GM12878 (cell line): Measurements from ENCODE around the gene HMCN2. TPM values are rescaled to one million over a fixed set of nuclear protein-coding genes. Genes with fewer than 3 reads are reported as not detected.

Source experiments
- ATAC-seq: fragments of 200-7000 bp; cut with Tn5 transposase; 3 replicates; pipeline ENCODE4 v1.9.1; 2020; ENCODE audit warnings: mild to moderate bottlenecking, moderate library complexity
- BruUV-seq: library from RNA; stranded (reverse); fragments of 400-500 nt; replicated peaks from 2 replicates; lab custom pipeline; 2021; lab: Mats Ljungman, UMichigan
- CTCF ChIA-PET: fragments of 300-600 bp; sonication (Branson Sonifier 250); formaldehyde crosslinking; extraction: SDS; loops from one replicate; lab custom pipeline; 2021; ENCODE audit warnings: inconsistent platforms; lab: Yijun Ruan, JAX
- POLR2A ChIA-PET: fragments of 350-600 bp; formaldehyde crosslinking; extraction: SDS; loops from one replicate; lab custom pipeline; 2021; ENCODE audit warnings: inconsistent platforms; lab: Charles Lee
- RAD21 ChIA-PET: fragments of 300-600 bp; sonication (Branson Sonifier 250); formaldehyde crosslinking; loops from one replicate; lab custom pipeline; 2023; ENCODE audit warnings: antibody characterized with exemption; ENCODE audit not compliant: unreplicated experiment; lab: Charles Lee
- SMC1A ChIA-PET: fragments of 300-600 bp; sonication (Branson Sonifier 250); formaldehyde crosslinking; loops from one replicate; lab custom pipeline; 2023; ENCODE audit not compliant: unreplicated experiment, uncharacterized antibody; lab: Charles Lee
- DNase-seq: peaks from one replicate; pipeline ENCODE4 v3.0.0-alpha.2; 2011; ENCODE audit warnings: low read depth, low spot score
- FAIRE-seq: peaks from 3 replicates; lab custom pipeline; 2011; peaks lifted over from hg19 to GRCh38; lab: Jason Lieb, UNC
- H2AFZ ChIP-seq: 2 replicates; pipeline ENCODE4 v1.6.0; 2011; ENCODE audit warnings: low read depth, low read length, control low read depth; ENCODE audit not compliant: control insufficient read depth
- H3K27ac ChIP-seq: 2 replicates; pipeline ENCODE4 v1.5.1; 2011; ENCODE audit warnings: control low read depth; ENCODE audit not compliant: control insufficient read depth, insufficient read depth
- H3K27me3 ChIP-seq, 2 experiments: replicated peaks in 1 of 2; 2 replicates each; pipeline versions ENCODE4 v1.6.0 to v1.6.1; 2011; ENCODE audit warnings: low read length in 1 of 2; ENCODE audit not compliant: control insufficient read depth in 2 of 2, insufficient read depth in 2 of 2
- H3K36me3 ChIP-seq, 2 experiments: 2 replicates each; pipeline ENCODE4 v1.5.1; 2011; ENCODE audit warnings: low read length in 1 of 2; ENCODE audit not compliant: control insufficient read depth in 2 of 2, insufficient read depth in 2 of 2
- H3K4me1 ChIP-seq: 2 replicates; pipeline ENCODE4 v1.6.1; 2011; ENCODE audit warnings: mild to moderate bottlenecking, low read length, moderate library complexity, mixed read lengths; ENCODE audit not compliant: control insufficient read depth, insufficient read depth
- H3K4me2 ChIP-seq: 2 replicates; pipeline ENCODE4 v1.6.0; 2011; ENCODE audit warnings: control low read depth; ENCODE audit not compliant: control insufficient read depth, insufficient read depth
- H3K4me3 ChIP-seq: fragments of 200-600 bp; sonication (generic); 2 replicates; pipeline ENCODE4 v1.5.1; 2016
- H3K79me2 ChIP-seq: 2 replicates; pipeline ENCODE4 v1.6.0; 2011; ENCODE audit warnings: low read length; ENCODE audit not compliant: control insufficient read depth, insufficient read depth
- H3K9ac ChIP-seq: 2 replicates; pipeline ENCODE4 v1.8.0; 2011; ENCODE audit warnings: low read length, control low read depth, mixed read lengths; ENCODE audit not compliant: control insufficient read depth, insufficient read depth
- H3K9me3 ChIP-seq: replicated peaks from 3 replicates; pipeline ENCODE4 v1.5.1; 2011; ENCODE audit warnings: mild to moderate bottlenecking, low read length; ENCODE audit not compliant: control insufficient read depth, insufficient read depth
- H4K20me1 ChIP-seq: 2 replicates; pipeline ENCODE4 v1.6.0; 2011; ENCODE audit not compliant: control insufficient read depth, insufficient read depth
- ASH2L ChIP-seq: fragments of 300-600, 200-600 bp; sonication (generic); IDR thresholded peaks from 2 replicates; pipeline ENCODE4 v1.6.1; 2017; ENCODE audit warnings: low read depth, mild to moderate bottlenecking, borderline replicate concordance
- EZH2 ChIP-seq: IDR thresholded peaks from 2 replicates; pipeline ENCODE4 v1.6.1; 2012; ENCODE audit warnings: low read depth, mild to moderate bottlenecking, control low read depth, inconsistent platforms, low read length, borderline replicate concordance; ENCODE audit not compliant: control insufficient read depth
- HDGF ChIP-seq: fragments of 450-650 bp; IDR thresholded peaks from 2 replicates; pipeline ENCODE4 v1.6.1; 2016; ENCODE audit warnings: antibody characterized with exemption
- JUND ChIP-seq: IDR thresholded peaks from 2 replicates; pipeline ENCODE4 v1.6.1; 2012; ENCODE audit warnings: low read depth, mild to moderate bottlenecking, low read length, improper control_type of control experiment, moderate library complexity
- NFYA ChIP-seq: IDR thresholded peaks from 2 replicates; pipeline ENCODE4 v1.6.1; 2011; ENCODE audit warnings: low read depth, mild to moderate bottlenecking, low read length, improper control_type of control experiment, borderline replicate concordance
- SPI1 ChIP-seq: IDR thresholded peaks from 2 replicates; pipeline ENCODE4 v1.6.1; 2011; ENCODE audit warnings: low read depth, mild to moderate bottlenecking, low read length, moderate library complexity, borderline replicate concordance; ENCODE audit not compliant: insufficient read depth
- SREBF2 ChIP-seq: IDR thresholded peaks from 2 replicates; pipeline ENCODE4 v1.6.1; 2012; ENCODE audit warnings: mild to moderate bottlenecking, low read length
- SUZ12 ChIP-seq: fragments of 200-600 bp; sonication (generic); IDR thresholded peaks from one replicate; pipeline ENCODE4 v1.6.1; 2018; ENCODE audit warnings: antibody characterized with exemption, mild to moderate bottlenecking; ENCODE audit not compliant: unreplicated experiment
- TBL1XR1 ChIP-seq: IDR thresholded peaks from 2 replicates; pipeline ENCODE4 v1.6.1; 2012; ENCODE audit warnings: low read depth, low read length, improper control_type of control experiment
- WGBS: methylation state at CpG from one replicate; pipeline ENCODE4 v1.1.6; 2016; ENCODE audit warnings: low lambda C conversion rate; ENCODE audit not compliant: insufficient replicate concordance, insufficient coverage; ENCODE audit errors: missing lambda C conversion rate; 5-methylcytosine and 5-hydroxymethylcytosine counted together
- in situ Hi-C: fragments of 300-500 bp; cut with MboI; formaldehyde crosslinking; loops from 9 replicates; pipeline ENCODE4 v1.14.3; 2018; ENCODE audit warnings: mixed read lengths
- intact Hi-C: fragments of 100-400 bp; cut with micrococcal nuclease; formaldehyde crosslinking; loops from one replicate; pipeline ENCODE4 v1.14.2; 2022; ENCODE audit not compliant: unreplicated experiment
- polyA plus RNA-seq, 11 experiments: library from polyadenylated mRNA; depleted of rRNA in 4 of 11; unstranded in 6 of 11; stranded (reverse) in 5 of 11; fragments of >200 nt; fragmentation: Nextera tagmentation in 4 of 11; fragmentation: Illumina TruSeq in 1 of 11; extraction: Ambion mirVana in 4 of 11; extraction: Trizol in 1 of 11; gene quantifications; 1 replicate in 1 of 11; 2 replicates in 10 of 11; pipeline versions ENCODE4 v1.2.1 to v1.2.3, GENCODE V29; 2011 to 2016; ENCODE audit warnings: inconsistent platforms in 2 of 11, missing spikeins in 2 of 11, low read depth in 1 of 11
- total RNA-seq, 4 experiments: library from RNA; depleted of rRNA in 3 of 4; stranded (reverse); fragments of >200 nt in 3 of 4; fragmentation: Illumina TruSeq in 1 of 4; extraction: Trizol in 1 of 4; gene quantifications; 2 replicates each; pipeline versions ENCODE4 v1.2.1 to v1.2.3, GENCODE V29; 2013 to 2021
- TF ChIP-seq, protein P1 (sequence below): fragments of 450-650 bp; formaldehyde crosslinking; IDR thresholded peaks from 2 replicates; pipeline ENCODE4 v1.4.0; 2022; ENCODE audit warnings: mild to moderate bottlenecking, moderate library complexity
- TF ChIP-seq, protein P2 (sequence below): IDR thresholded peaks from 2 replicates; pipeline ENCODE4 v1.6.1; 2011; ENCODE audit warnings: mild to moderate bottlenecking, low read depth, low read length, moderate library complexity; ENCODE audit not compliant: insufficient replicate concordance

HMCN2 gene
- total and polyA plus RNA-seq, 10 of the 15 experiments (the other 5 are each of a cell fraction or from before 2014, with no cell fraction given) = 0.04 TPM; not detected in 9

DNA sequence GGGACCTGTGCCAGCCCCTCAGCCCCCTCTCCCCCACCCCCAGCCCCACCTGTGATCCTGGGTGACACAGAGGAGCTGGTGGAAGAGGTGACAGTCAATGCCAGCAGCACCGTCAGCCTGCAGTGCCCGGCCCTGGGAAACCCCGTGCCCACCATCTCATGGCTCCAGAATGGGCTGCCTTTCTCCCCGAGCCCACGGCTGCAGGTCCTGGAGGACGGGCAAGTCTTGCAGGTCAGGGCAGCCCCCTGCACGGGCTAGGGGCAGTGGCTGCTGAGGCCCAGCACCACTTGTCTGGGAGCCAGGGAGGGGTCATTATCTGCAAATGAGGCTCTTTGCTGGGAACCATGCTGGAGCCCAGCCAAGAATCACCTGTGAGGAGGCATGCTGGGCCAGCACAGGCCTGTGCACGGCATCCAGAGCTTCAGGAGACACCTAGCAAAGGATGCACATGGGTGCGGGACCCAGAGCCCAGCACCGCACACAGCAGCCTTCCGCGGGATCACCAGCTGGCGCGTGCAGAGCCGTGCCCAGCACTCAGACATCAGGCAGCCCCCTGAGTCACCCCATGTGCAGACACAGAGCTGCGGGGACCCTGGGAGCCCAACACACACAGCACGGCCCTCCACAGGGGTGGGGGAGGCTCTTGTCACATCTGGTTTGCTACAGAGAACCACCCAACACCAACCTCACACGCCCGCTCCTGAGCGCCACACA, 117.2 kb downstream of the HMCN2 start:
- TF ChIP-seq, protein P1, sequence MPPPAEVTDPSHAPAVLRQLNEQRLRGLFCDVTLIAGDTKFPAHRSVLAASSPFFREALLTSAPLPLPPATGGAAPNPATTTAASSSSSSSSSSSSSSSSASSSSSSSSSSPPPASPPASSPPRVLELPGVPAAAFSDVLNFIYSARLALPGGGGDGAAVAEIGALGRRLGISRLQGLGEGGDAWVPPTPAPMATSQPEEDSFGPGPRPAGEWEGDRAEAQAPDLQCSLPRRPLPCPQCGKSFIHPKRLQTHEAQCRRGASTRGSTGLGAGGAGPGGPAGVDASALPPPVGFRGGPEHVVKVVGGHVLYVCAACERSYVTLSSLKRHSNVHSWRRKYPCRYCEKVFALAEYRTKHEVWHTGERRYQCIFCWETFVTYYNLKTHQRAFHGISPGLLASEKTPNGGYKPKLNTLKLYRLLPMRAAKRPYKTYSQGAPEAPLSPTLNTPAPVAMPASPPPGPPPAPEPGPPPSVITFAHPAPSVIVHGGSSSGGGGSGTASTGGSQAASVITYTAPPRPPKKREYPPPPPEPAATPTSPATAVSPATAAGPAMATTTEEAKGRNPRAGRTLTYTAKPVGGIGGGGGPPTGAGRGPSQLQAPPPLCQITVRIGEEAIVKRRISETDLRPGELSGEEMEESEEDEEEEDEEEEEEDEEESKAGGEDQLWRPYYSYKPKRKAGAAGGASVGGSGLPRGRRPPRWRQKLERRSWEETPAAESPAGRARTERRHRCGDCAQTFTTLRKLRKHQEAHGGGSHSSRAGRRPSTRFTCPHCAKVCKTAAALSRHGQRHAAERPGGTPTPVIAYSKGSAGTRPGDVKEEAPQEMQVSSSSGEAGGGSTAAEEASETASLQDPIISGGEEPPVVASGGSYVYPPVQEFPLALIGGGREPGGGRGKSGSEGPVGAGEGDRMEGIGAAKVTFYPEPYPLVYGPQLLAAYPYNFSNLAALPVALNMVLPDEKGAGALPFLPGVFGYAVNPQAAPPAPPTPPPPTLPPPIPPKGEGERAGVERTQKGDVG = no peak
- no peak for TF ChIP-seq HDGF
- no peak for TF ChIP-seq TBL1XR1
- TF ChIP-seq, protein P2, sequence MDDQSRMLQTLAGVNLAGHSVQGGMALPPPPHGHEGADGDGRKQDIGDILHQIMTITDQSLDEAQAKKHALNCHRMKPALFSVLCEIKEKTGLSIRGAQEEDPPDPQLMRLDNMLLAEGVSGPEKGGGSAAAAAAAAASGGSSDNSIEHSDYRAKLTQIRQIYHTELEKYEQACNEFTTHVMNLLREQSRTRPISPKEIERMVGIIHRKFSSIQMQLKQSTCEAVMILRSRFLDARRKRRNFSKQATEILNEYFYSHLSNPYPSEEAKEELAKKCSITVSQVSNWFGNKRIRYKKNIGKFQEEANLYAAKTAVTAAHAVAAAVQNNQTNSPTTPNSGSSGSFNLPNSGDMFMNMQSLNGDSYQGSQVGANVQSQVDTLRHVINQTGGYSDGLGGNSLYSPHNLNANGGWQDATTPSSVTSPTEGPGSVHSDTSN = no peak
- TF ChIP-seq SPI1 = no peak
- no peak for TF ChIP-seq ASH2L
- no peak for TF ChIP-seq SUZ12
- no peak for TF ChIP-seq EZH2
- TF ChIP-seq SREBF2 = no peak
- no peak for TF ChIP-seq JUND
- TF ChIP-seq NFYA = no peak
- SMC1A ChIA-PET = interaction anchor here (0.6 kb wide), 1 partner anchor 373 kb away, joined by 6 read pairs; no protein-coding TSS in a partner anchor
- Histone ChIP-seq H3K9me3 (no peaks in the 10 kb centered on the region), H3K4me1 (no peaks in the 10 kb centered on the region), H3K4me3 (no peak overlapping the region), H3K36me3 (no peaks in the 10 kb centered on the region), H2AFZ (no peak overlapping the region), H4K20me1 (no peaks in the 10 kb centered on the region), H3K27ac (no peak overlapping the region), H3K27me3 (no peaks in the 10 kb centered on the region; a peak in 1 of 4 replicates), H3K4me2 (no peak overlapping the region), H3K79me2 (no peaks in the 10 kb centered on the region), H3K9ac (no peak overlapping the region)
- in situ Hi-C loops (no loop called here), intact Hi-C loops (no loop called here)
- ATAC-seq = no peak
- RAD21 ChIA-PET = no interaction called here
- WGBS = 57% methylated on average over 20 of the region's 20 CpGs
- DNase-seq = no peak
- CTCF ChIA-PET = no interaction called here
- no TSS peak for BruUV-seq
- POLR2A ChIA-PET = no interaction called here
- FAIRE-seq = no peak
